RWPE2 (cell line): Measurements from ENCODE around the gene LSM4.

Experiments
- ATAC-seq: fragments of 200-7000 bp; cut with Tn5 transposase; 3 replicates; pipeline ENCODE4 v1.9.1; 2021; ENCODE audit warnings: low read depth
- DNase-seq: peaks from one replicate; pipeline ENCODE4 v3.0.0-alpha.2; 2020; ENCODE audit warnings: low spot score
- H3K27ac ChIP-seq: fragments of 450-650 bp; 2 replicates; pipeline ENCODE4 v1.5.1; 2017; ENCODE audit warnings: mild to moderate bottlenecking; ENCODE audit not compliant: poor library complexity, severe bottlenecking
- H3K27me3 ChIP-seq: fragments of 250-450 bp; sonication (Bioruptor Pico); 2 replicates; pipeline ENCODE4 v1.5.1; 2021; ENCODE audit warnings: mild to moderate bottlenecking, moderate library complexity; ENCODE audit not compliant: insufficient read depth, poor library complexity, severe bottlenecking
- H3K36me3 ChIP-seq: fragments of 250-450 bp; sonication (Bioruptor Pico); 2 replicates; pipeline ENCODE4 v1.5.1; 2020; ENCODE audit warnings: low read depth, mild to moderate bottlenecking, moderate library complexity
- H3K4me1 ChIP-seq: fragments of 250-450 bp; sonication (Bioruptor Pico); 2 replicates; pipeline ENCODE4 v1.5.1; 2021; ENCODE audit warnings: mild to moderate bottlenecking, moderate library complexity; ENCODE audit not compliant: insufficient read depth, poor library complexity, severe bottlenecking
- H3K4me3 ChIP-seq: fragments of 250-450 bp; sonication (Bioruptor Pico); 2 replicates; pipeline ENCODE4 v1.5.1; 2021; ENCODE audit warnings: mild to moderate bottlenecking, moderate library complexity; ENCODE audit not compliant: severe bottlenecking
- H3K9me3 ChIP-seq: fragments of 250-450 bp; sonication (Bioruptor Pico); 2 replicates; pipeline ENCODE4 v1.5.1; 2021; ENCODE audit warnings: mild to moderate bottlenecking, moderate library complexity; ENCODE audit not compliant: severe bottlenecking
- CTCF ChIP-seq: fragments of 450-650 bp; IDR thresholded peaks from one replicate; pipeline ENCODE4 v1.5.1; 2017; ENCODE audit warnings: mild to moderate bottlenecking, moderate library complexity; ENCODE audit not compliant: poor library complexity, severe bottlenecking

LSM4 gene

DNA sequence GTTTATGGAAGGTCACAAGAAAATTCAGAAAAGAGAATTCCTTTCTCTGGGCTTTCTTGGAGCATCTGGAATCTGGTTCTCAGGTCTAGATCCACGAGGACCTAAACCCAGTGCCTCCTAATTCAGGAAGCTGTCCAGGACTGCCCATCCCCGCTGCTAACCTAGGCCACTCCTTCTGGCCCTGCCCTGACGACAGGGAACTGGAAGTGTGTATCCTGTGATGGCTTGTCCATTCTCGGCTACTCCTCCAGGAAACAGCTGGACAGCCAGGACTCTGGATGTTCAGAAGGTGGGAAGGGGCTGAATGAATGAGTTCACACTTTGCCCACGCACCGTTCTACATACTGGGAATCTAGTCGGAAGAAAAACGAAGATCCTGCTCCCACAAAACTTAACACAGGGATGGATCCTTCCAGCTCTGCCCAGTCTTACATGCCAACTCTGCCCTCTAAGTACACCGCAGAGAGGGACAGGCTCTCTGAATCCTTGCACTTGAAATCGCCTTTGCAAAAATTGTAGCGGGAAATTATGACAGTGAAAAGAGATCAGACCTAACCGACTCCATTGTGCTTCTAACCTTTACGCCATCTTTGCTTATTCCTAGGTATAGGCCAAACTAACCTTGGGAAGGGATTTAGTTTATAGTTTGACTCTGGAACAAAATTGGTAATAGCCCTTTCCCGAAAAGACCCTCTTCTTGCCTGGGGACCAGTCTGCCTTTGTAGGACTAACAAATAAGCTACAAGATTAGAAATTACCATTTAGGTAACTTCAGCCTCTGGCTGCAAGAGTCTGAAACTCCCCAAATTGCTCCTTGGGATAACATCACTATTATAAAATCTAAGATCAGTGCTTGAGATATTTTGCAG lies 1.8 kb downstream of the LSM4 start:
- DNase-seq = no peak
- Histone ChIP-seq H3K36me3 (peaks cover 27% of the 10 kb centered on the region), H3K27ac (peak overlapping the region; percentile 74), H3K4me3 (no peak overlapping the region), H3K9me3 (no peaks in the 10 kb centered on the region), H3K27me3 (no peaks in the 10 kb centered on the region), H3K4me1 (peaks cover 8% of the 10 kb centered on the region)
- ATAC-seq = no peak
- no peak for TF ChIP-seq CTCF

- no peak overlapping the region for H3K27ac ChIP-seq
- no peaks in the 10 kb centered on the region for H3K27me3 ChIP-seq
- H3K4me3 ChIP-seq = no peak overlapping the region
- no peak for DNase-seq
- no peak for ATAC-seq
- H3K36me3 ChIP-seq = peaks cover 37% of the 10 kb centered on the region
- H3K4me1 ChIP-seq = peaks cover 8% of the 10 kb centered on the region
- no peaks in the 10 kb centered on the region for H3K9me3 ChIP-seq
- TF ChIP-seq CTCF = no peak
Observed at GRCh38 chr19:18319591-18320135, 3.2 kb downstream of the LSM4 start.

DNA sequence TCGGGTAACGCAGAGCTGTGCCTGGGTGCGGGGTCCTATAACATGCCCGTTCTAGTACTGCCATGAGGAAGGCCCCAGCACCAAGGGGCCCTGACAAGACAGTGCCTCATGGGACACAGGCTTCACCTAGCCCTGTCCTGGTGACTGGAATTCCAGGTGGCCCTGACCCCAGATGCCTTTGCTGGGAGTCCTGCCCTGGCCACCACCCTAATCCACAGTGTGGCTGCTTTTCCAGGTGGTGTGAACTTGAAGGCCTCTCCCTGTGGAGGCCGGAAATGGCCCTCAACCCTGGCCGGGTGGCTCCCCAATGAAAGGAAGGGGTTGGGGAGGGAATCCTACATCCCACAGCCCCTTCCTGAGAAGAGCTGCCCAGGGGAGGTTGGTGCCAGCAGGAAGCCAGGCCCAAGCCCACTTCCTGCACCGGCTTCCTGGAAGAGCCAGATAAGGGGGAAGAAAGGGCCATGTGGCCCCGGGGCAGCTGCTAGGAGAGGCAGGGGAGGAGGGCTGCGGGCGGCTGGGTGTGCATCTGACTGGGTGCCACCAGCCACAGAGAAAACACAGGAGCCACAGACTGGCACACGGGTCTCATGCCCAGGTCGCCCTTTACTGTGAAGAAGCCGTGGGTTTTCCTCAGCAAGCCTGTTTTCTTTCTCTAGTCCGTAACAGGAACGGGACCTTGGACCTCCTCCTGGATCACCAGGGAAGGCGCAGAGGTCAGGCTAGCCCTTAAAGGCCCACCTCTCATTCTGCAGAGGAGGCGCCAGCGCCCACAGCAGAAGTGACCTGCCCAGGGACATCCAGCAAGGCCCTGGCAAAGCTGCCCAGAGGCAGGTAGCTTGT lies 4.7 kb downstream of the LSM4 start:
- Histone ChIP-seq H3K9me3 (no peaks in the 10 kb centered on the region), H3K4me3 (no peak overlapping the region), H3K27me3 (no peaks in the 10 kb centered on the region), H3K4me1 (peaks cover 8% of the 10 kb centered on the region), H3K27ac (peak overlapping the region; percentile 35), H3K36me3 (peaks cover 52% of the 10 kb centered on the region)
- ATAC-seq (no peak), DNase-seq (no peak)
- no peak for TF ChIP-seq CTCF

GRCh38 chr19:18313398-18313797 lies 9.5 kb downstream of the LSM4 start:
- Histone ChIP-seq H3K9me3 (no peaks in the 10 kb centered on the region), H3K4me3 (no peak overlapping the region), H3K36me3 (peaks cover 74% of the 10 kb centered on the region), H3K27me3 (no peaks in the 10 kb centered on the region), H3K4me1 (no peaks in the 10 kb centered on the region), H3K27ac (no peak overlapping the region)
- ATAC-seq = no peak
- TF ChIP-seq CTCF = no peak
- no peak for DNase-seq
